ENCODE measurements around the gene CFAP97.

CFAP97 gene

DNA sequence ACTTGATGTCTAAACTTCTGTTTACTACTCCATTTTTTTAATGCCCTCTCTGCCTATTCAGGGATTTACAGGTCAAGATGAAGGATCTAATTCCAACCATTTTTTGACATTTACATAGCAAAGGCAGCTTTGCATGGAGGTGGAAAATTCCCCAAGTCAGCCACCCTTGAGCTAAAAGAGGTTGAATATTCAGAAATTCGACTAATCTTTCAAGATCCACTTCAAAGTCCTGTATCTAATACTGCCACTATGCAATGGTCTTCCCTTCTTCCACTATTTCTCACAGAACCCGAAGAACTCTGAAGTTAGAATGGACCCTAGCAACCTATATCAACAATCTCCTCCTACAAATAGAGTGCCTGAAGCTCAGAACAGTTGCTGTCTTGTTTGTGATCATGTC, 21.6 kb downstream of the CFAP97 start:
- no peak for DNase-seq (ENCODE audit: low read depth, low spot score)
- Histone ChIP-seq H3K9ac (ENCODE audit: insufficient read length, low read depth) (no peak overlapping the region), H3K36me3 (ENCODE audit: insufficient read depth, insufficient read length, low read length) (no peaks in the 10 kb centered on the region), H3K4me3 (ENCODE audit: insufficient read length, low read depth) (no peak overlapping the region), H3K4me1 (ENCODE audit: insufficient read depth, insufficient read length) (no peaks in the 10 kb centered on the region), H3K27me3 (ENCODE audit: insufficient read depth, insufficient read length) (no peaks in the 10 kb centered on the region), H3K9me3 (ENCODE audit: insufficient read depth, low read length) (no peaks in the 10 kb centered on the region)
- TF ChIP-seq SUZ12 (IDR thresholded peaks at IDR 0.05; ENCODE audit: extremely low read depth, insufficient read depth, insufficient read length) (no peak), ZNF274 (IDR thresholded peaks at IDR 0.05; ENCODE audit: low read depth, low read length) (no peak), YY1 (IDR thresholded peaks at IDR 0.05; ENCODE audit: insufficient read depth, insufficient read length) (no peak)

DNA sequence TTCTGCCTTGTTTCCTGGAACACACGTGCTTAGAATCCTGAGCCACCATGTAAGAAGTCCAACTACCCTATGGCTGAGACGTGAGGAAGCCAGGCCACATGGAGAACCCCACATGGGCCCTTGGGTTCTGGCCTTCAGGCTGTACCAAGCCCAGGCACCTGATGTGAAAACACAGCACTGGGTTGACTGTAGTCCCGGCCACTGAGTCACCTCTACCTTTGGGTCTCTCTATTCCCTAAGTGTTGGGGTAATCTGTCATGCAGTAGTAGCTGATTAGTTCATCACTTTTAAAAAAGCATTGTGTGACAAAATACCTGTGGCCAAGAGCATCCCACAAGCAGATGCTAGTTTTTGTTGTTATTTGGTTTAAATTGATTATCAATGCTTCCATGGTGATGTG, 24.3 kb downstream of the CFAP97 start:
- Histone ChIP-seq H3K36me3 (ENCODE audit: insufficient read depth, insufficient read length, low read length) (peaks cover 5% of the 10 kb centered on the region), H3K9me3 (ENCODE audit: insufficient read depth, low read length) (no peaks in the 10 kb centered on the region), H3K4me1 (ENCODE audit: insufficient read depth, insufficient read length) (no peaks in the 10 kb centered on the region), H3K27me3 (ENCODE audit: insufficient read depth, insufficient read length) (no peaks in the 10 kb centered on the region), H3K4me3 (ENCODE audit: insufficient read length, low read depth) (no peak overlapping the region), H3K9ac (ENCODE audit: insufficient read length, low read depth) (no peak overlapping the region)
- TF ChIP-seq YY1 (IDR thresholded peaks at IDR 0.05; ENCODE audit: insufficient read depth, insufficient read length) (no peak), ZNF274 (IDR thresholded peaks at IDR 0.05; ENCODE audit: low read depth, low read length) (no peak), SUZ12 (IDR thresholded peaks at IDR 0.05; ENCODE audit: extremely low read depth, insufficient read depth, insufficient read length) (no peak)
- no peak for DNase-seq (ENCODE audit: low read depth, low spot score)

DNA sequence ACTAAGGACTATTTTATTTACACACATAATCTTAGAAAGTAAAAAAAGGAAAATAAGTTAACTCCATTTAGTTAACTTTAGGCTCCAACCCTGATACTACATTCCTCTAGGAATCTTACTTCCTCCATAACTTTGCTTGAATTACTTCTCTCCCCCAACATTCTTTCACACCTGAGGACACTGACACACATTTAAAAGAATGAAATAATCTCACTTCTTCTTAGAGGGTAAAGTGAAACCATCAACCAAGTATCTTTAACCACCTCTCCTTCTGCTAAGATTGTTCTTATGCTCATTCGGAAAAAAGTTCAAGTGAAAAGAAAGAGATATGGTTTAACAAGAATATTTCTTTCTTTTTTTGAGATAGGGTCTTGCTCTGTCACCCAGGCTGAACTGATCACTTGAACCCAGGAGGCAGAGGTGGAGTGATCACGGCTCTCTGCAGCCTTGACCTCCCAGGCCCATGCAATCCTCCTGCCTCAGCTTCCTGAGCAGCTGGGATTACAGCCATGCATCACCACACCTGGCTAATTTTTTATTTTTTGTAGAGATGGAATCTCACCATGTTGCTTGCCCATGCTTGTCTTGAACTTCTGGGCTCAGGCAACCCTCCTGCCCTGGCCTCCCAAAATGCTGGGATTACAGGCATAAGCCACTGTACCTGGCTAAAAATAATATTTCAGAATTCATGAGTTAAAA, 32.3 kb downstream of the CFAP97 start:
- Histone ChIP-seq H3K4me3 (ENCODE audit: insufficient read length, low read depth) (no peak overlapping the region), H3K9me3 (ENCODE audit: insufficient read depth, low read length) (no peaks in the 10 kb centered on the region), H3K27me3 (ENCODE audit: insufficient read depth, insufficient read length) (no peaks in the 10 kb centered on the region), H3K9ac (ENCODE audit: insufficient read length, low read depth) (no peak overlapping the region), H3K36me3 (ENCODE audit: insufficient read depth, insufficient read length, low read length) (peaks cover 10% of the 10 kb centered on the region), H3K4me1 (ENCODE audit: insufficient read depth, insufficient read length) (no peaks in the 10 kb centered on the region)
- no peak for DNase-seq (ENCODE audit: low read depth, low spot score)
- TF ChIP-seq ZNF274 (IDR thresholded peaks at IDR 0.05; ENCODE audit: low read depth, low read length) (no peak), SUZ12 (IDR thresholded peaks at IDR 0.05; ENCODE audit: extremely low read depth, insufficient read depth, insufficient read length) (no peak), YY1 (IDR thresholded peaks at IDR 0.05; ENCODE audit: insufficient read depth, insufficient read length) (no peak)

DNA sequence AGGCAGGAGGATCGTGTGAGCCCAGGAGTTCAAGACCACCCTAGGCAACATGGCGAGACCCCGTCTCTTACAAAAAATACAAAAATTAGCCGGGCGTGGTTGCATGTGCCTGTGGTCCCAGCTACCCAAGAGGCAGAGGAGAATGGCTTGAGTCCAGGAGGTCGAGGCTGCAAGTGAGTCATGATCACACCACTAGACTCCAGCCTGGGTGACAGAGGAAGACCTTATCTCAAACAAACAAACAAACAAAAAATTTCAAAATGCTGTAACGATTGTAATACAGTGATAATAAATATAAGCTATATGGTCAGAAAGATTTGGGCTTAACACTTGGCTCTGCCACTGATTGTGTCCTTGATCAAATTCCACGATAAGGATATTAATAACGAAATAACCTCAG, 36.6 kb downstream of the CFAP97 start:
- Histone ChIP-seq H3K9ac (ENCODE audit: insufficient read length, low read depth) (no peak overlapping the region), H3K4me3 (ENCODE audit: insufficient read length, low read depth) (no peak overlapping the region), H3K9me3 (ENCODE audit: insufficient read depth, low read length) (no peaks in the 10 kb centered on the region), H3K36me3 (ENCODE audit: insufficient read depth, insufficient read length, low read length) (peaks cover 14% of the 10 kb centered on the region), H3K4me1 (ENCODE audit: insufficient read depth, insufficient read length) (no peaks in the 10 kb centered on the region), H3K27me3 (ENCODE audit: insufficient read depth, insufficient read length) (no peaks in the 10 kb centered on the region)
- TF ChIP-seq YY1 (IDR thresholded peaks at IDR 0.05; ENCODE audit: insufficient read depth, insufficient read length): no peak
- TF ChIP-seq ZNF274 (IDR thresholded peaks at IDR 0.05; ENCODE audit: low read depth, low read length): no peak
- no peak for TF ChIP-seq SUZ12 (IDR thresholded peaks at IDR 0.05; ENCODE audit: extremely low read depth, insufficient read depth, insufficient read length)
- no peak for DNase-seq (ENCODE audit: low read depth, low spot score)

DNA sequence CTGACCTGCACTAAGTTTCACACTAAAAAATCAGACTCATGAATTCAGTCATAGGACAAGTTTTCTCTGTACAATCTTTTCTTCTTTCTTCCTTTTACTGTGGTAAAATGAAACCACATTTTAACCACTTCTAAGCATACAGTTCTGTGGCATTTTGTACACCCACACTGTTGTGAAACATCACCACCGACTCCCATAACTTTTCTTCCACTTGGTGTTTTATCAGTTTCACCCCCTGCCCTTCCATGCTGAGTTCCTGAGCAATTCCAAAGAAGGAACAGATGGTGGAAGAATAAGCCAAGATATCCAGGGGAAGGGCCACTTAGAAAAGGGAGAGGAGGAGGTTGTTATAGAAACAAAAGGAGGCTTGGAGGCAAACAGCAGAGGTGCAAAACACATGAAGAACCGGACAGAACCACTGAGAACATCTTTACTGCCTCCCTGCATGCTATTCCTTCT, 38.2 kb downstream of the CFAP97 start:
- Histone ChIP-seq H3K4me1 (ENCODE audit: insufficient read depth, insufficient read length) (no peaks in the 10 kb centered on the region), H3K27me3 (ENCODE audit: insufficient read depth, insufficient read length) (no peaks in the 10 kb centered on the region), H3K9ac (ENCODE audit: insufficient read length, low read depth) (no peak overlapping the region), H3K4me3 (ENCODE audit: insufficient read length, low read depth) (no peak overlapping the region), H3K36me3 (ENCODE audit: insufficient read depth, insufficient read length, low read length) (peaks cover 18% of the 10 kb centered on the region), H3K9me3 (ENCODE audit: insufficient read depth, low read length) (no peaks in the 10 kb centered on the region)
- TF ChIP-seq ZNF274 (IDR thresholded peaks at IDR 0.05; ENCODE audit: low read depth, low read length): no peak
- no peak for DNase-seq (ENCODE audit: low read depth, low spot score)

DNA sequence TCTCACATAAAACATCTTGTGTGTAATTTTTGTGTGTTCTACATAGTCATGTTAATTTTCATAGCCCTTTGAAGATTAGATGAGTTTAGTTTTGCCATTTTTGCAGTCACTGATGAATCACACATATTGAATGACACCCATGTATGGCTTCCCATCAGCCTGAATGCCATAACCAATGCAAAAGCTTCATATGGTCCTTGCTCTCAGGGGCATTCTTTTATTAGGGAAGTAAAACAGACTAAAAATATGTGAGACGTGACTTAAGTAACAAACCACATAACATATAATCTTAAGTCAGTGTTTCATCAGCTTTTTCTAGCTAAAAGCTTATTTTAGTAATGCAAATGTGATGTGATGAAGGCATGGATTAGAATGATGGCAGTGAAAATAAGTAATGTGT, 52.5 kb downstream of the CFAP97 start:
- Histone ChIP-seq H3K27me3 (ENCODE audit: insufficient read depth, insufficient read length) (no peaks in the 10 kb centered on the region), H3K9ac (ENCODE audit: insufficient read length, low read depth) (no peak overlapping the region), H3K4me3 (ENCODE audit: insufficient read length, low read depth) (no peak overlapping the region), H3K9me3 (ENCODE audit: insufficient read depth, low read length) (no peaks in the 10 kb centered on the region), H3K36me3 (ENCODE audit: insufficient read depth, insufficient read length, low read length) (peaks cover 18% of the 10 kb centered on the region), H3K4me1 (ENCODE audit: insufficient read depth, insufficient read length) (no peaks in the 10 kb centered on the region)
- no peak for DNase-seq (ENCODE audit: low read depth, low spot score)
- TF ChIP-seq SUZ12 (IDR thresholded peaks at IDR 0.05; ENCODE audit: extremely low read depth, insufficient read depth, insufficient read length) (no peak), ZNF274 (IDR thresholded peaks at IDR 0.05; ENCODE audit: low read depth, low read length) (no peak), YY1 (IDR thresholded peaks at IDR 0.05; ENCODE audit: insufficient read depth, insufficient read length) (no peak)

DNA sequence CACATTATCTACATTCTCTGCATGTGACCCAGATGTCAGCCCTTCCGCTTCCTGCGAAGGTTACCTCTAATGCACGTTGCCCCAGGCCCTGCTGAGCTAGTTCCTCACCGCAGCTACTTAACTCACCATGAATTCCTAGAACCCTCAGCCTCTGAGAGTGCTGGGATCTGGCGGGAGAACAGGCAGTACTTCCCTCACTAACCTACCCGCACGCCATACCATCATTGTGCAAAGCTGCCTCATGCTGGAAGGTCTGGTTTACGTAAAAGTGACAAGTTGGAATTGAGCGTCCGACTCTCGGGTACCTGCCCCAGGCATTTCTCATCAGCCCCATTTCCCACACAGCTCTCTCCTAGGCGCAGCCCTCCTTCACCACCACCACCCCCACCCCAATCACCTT, 54.4 kb downstream of the CFAP97 start:
- no peaks in the 10 kb centered on the region for H3K9me3 ChIP-seq (ENCODE audit: insufficient read depth, low read length)
- peaks cover 36% of the 10 kb centered on the region for H3K36me3 ChIP-seq (ENCODE audit: insufficient read depth, insufficient read length, low read length)
- peaks cover 3% of the 10 kb centered on the region for H3K4me1 ChIP-seq (ENCODE audit: insufficient read depth, insufficient read length)
- no peak overlapping the region for H3K4me3 ChIP-seq (ENCODE audit: insufficient read length, low read depth)
- no peak for DNase-seq (ENCODE audit: low read depth, low spot score)
- TF ChIP-seq SUZ12 (IDR thresholded peaks at IDR 0.05; ENCODE audit: extremely low read depth, insufficient read depth, insufficient read length) (no peak), ZNF274 (IDR thresholded peaks at IDR 0.05; ENCODE audit: low read depth, low read length) (no peak), YY1 (IDR thresholded peaks at IDR 0.05; ENCODE audit: insufficient read depth, insufficient read length) (no peak)
- no peak overlapping the region for H3K9ac ChIP-seq (ENCODE audit: insufficient read length, low read depth)
- H3K27me3 ChIP-seq (ENCODE audit: insufficient read depth, insufficient read length): no peaks in the 10 kb centered on the region
